Esophagus squamous epithelium (tissue), 5 donors: ENCODE data around the gene COL18A1. TPM values are rescaled to one million over a fixed set of nuclear protein-coding genes. Genes with fewer than 3 reads are reported as not detected.

Experiments used
- DNase-seq: peaks from one replicate; lab custom pipeline; 2025; lab: John Stamatoyannopoulos, UW
- H3K27ac ChIP-seq, 4 donors: fragments of 200-600 bp; sonication (generic); one replicate each; pipeline ENCODE4 v1.5.1; 2016 to 2019; ENCODE audit warnings: mild to moderate bottlenecking in 1 of 4
- H3K27me3 ChIP-seq, 4 donors: fragments of 200-600 bp; sonication (generic); 1 replicate in 3 of 4; 2 replicates in 1 of 4; pipeline versions ENCODE4 v1.5.1 to v1.6.0; 2017 to 2021; ENCODE audit warnings: antibody characterized with exemption in 1 of 4
- H3K36me3 ChIP-seq, 3 donors: fragments of 200-600 bp; sonication (generic); one replicate each; pipeline ENCODE4 v1.5.1; 2016 to 2019
- H3K4me1 ChIP-seq, 3 donors: fragments of 200-600 bp; sonication (generic); one replicate each; pipeline ENCODE4 v1.5.1; 2017 to 2019
- H3K4me3 ChIP-seq, 4 donors: fragments of 200-600 bp; sonication (generic); 1 replicate in 3 of 4; 2 replicates in 1 of 4; pipeline ENCODE4 v1.5.1; 2016 to 2019; ENCODE audit warnings: mild to moderate bottlenecking in 2 of 4, moderate library complexity in 1 of 4
- H3K9me3 ChIP-seq, 3 donors: fragments of 200-600 bp; sonication (generic); one replicate each; pipeline ENCODE4 v1.5.1; 2016 to 2019
- POLR2A ChIP-seq, 4 donors: fragments of 450-650 bp; IDR thresholded peaks; one replicate each; pipeline ENCODE4 v1.6.1; 2017; ENCODE audit warnings: antibody characterized with exemption in 4 of 4, mild to moderate bottlenecking in 4 of 4, moderate library complexity in 3 of 4
- WGBS, 2 donors: methylation state at CpG; one replicate each; pipeline ENCODE4 v1.1.5; 2018; 5-methylcytosine and 5-hydroxymethylcytosine counted together
- intact Hi-C: fragments of 100-400 bp; cut with DNase I; formaldehyde crosslinking; loops from one replicate; pipeline ENCODE4 v1.15.0; 2022
- total RNA-seq, 4 donors: library from RNA; depleted of rRNA; stranded (reverse); fragments of >200 nt; gene quantifications; one replicate each; pipeline ENCODE4 v1.1.0, GENCODE V29; 2016
- TF ChIP-seq, protein P1 (sequence below), 6 experiments: fragments of 450-650 bp in 4 of 6; fragments of 200-600 bp in 2 of 6; sonication (generic) in 2 of 6; IDR thresholded peaks; one replicate each; pipeline ENCODE4 v1.5.1; 2016 to 2019; ENCODE audit warnings: antibody characterized with exemption in 6 of 6, mild to moderate bottlenecking in 4 of 6, moderate library complexity in 4 of 6
- donor health status: DM: yes; HTN: yes; CAD: no.

Gene COL18A1
- total RNA-seq, 4 donors from 2014 or later: 38.9 to 69.0 (median 52.5) TPM

DNA sequence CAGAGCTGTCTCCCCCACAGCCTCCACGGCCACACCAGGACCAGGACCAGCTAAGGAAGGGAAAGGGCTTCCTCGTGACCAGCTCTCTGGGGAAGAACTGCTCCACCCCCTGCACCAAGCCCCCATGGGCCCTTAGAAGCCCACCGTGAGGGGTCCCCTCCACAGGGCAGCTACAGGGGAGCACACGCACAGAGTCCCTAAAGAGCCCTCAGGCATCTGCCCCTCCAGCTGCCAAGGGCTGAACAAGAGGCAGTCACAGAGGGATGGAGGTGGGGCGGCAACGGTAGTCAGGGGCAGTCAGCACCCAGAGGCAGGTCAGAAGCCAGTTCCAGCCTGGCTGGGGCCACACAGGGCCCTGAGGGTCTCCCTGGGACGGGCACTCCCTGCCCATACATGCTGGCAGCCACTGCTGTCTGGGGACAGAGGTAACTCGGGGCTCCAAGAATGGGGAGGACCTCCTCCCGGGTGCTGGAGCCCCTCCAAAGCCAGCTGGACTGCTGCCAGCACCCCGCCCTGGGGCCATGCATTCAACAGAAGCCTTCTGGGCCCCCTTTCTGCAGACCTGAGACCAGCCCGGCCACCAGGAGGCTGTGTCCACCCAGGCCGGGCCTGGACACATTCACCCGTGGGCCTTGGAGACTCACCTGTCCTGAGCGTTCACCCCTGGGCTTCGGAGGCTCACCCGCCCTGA lies 118.6 kb downstream of the COL18A1 start:
- peaks cover 0 to 23% (median 22%) of the 10 kb centered on the region in 3 donors for H3K9me3 ChIP-seq
- no peak overlapping the region for H3K27ac ChIP-seq
- H3K36me3 ChIP-seq: peaks cover 0 to 4% (median 0%) of the 10 kb centered on the region in 3 donors
- H3K4me1 ChIP-seq: no peaks in the 10 kb centered on the region
- DNase-seq: no peak
- no peak overlapping the region for H3K4me3 ChIP-seq
- 68 to 100% methylated on average over 3 of the region's 16 CpGs for WGBS, 2 donors
- intact Hi-C loops: no loop called here
- no peak for TF ChIP-seq POLR2A (IDR thresholded peaks at IDR 0.05)
- TF ChIP-seq, protein P1, sequence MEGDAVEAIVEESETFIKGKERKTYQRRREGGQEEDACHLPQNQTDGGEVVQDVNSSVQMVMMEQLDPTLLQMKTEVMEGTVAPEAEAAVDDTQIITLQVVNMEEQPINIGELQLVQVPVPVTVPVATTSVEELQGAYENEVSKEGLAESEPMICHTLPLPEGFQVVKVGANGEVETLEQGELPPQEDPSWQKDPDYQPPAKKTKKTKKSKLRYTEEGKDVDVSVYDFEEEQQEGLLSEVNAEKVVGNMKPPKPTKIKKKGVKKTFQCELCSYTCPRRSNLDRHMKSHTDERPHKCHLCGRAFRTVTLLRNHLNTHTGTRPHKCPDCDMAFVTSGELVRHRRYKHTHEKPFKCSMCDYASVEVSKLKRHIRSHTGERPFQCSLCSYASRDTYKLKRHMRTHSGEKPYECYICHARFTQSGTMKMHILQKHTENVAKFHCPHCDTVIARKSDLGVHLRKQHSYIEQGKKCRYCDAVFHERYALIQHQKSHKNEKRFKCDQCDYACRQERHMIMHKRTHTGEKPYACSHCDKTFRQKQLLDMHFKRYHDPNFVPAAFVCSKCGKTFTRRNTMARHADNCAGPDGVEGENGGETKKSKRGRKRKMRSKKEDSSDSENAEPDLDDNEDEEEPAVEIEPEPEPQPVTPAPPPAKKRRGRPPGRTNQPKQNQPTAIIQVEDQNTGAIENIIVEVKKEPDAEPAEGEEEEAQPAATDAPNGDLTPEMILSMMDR (IDR thresholded peaks at IDR 0.05): no peak
- no peaks in the 10 kb centered on the region for H3K27me3 ChIP-seq

DNA sequence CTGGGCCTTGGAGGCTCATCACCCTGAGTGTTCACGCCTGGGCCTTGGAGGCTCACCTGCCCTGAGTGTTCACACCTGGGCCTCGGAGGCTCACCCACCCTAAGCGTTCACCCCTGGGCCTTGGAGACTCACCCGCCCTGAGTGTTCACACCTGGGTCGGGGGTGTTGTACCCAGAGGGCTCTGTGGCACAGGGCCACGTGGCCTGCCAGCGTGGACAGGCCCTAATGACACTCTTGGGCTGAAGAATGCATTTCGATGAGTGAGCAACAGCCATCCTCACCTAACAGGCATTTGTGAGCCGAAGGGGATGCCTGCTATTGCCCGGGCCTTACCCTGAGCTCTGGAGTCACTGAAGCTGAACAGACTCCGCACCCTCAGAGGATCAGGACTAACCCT lies 119.8 kb downstream of the COL18A1 start:
- WGBS, 2 donors: 82 to 97% methylated on average over 4 to 7 of the region's 11 CpGs
- no peak overlapping the region for H3K27ac ChIP-seq
- peaks cover 0 to 7% (median 0%) of the 10 kb centered on the region in 3 donors for H3K36me3 ChIP-seq
- H3K4me3 ChIP-seq: no peak overlapping the region
- H3K9me3 ChIP-seq: peaks cover 0 to 14% (median 10%) of the 10 kb centered on the region in 3 donors
- intact Hi-C loops: no loop called here
- no peaks in the 10 kb centered on the region for H3K27me3 ChIP-seq
- no peak for TF ChIP-seq POLR2A (IDR thresholded peaks at IDR 0.05)
- TF ChIP-seq, protein P1 (IDR thresholded peaks at IDR 0.05): no peak
- no peak for DNase-seq
- no peaks in the 10 kb centered on the region for H3K4me1 ChIP-seq

DNA sequence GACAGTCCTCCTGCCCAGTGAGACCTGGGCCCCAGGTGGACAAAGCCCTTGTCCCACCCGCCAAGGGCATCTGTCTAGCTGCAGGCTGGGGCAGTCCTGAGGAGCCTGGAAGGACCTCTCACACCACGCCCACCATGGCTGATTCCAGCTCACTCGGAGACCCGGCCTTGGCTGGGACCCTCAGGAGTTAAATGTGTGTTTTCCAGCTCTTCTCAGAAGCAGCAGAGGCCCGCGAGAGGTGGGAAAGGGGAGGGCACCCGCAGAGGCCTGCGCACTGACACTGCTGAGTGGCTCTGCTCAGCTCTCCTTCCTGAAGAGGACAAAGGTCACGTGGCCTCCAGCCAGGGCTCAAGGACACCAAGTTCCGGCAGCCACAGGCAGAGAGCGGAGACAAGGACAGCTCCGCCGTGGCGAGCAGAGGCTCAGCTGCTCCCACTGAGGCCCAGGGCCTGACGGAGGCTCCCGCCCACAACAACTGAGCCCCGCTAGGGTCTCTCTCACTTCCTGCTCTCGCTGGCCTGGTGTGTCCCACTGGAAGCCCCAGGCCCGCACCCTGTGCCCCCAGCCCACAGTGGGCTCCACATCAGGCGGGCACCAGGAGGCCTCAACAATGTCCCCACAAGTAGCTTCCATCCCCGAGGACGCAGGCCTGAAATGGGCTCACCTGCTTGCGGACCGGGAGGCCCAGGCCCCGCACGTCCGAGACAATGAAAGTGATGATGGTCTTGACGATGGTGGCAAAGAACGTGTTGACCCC lies 120.4 kb downstream of the COL18A1 start:
- intact Hi-C loops: no loop called here
- Histone ChIP-seq H3K4me3 (no peak overlapping the region), H3K4me1 (no peaks in the 10 kb centered on the region), H3K27ac (no peak overlapping the region), H3K27me3 (no peaks in the 10 kb centered on the region), H3K36me3 (peaks cover 0 to 11% (median 0%) of the 10 kb centered on the region in 3 donors), H3K9me3 (peaks cover 0 to 14% (median 4%) of the 10 kb centered on the region in 3 donors)
- no peak for DNase-seq
- TF ChIP-seq, protein P1 (IDR thresholded peaks at IDR 0.05): no peak
- TF ChIP-seq POLR2A (IDR thresholded peaks at IDR 0.05): no peak
- WGBS, 2 donors: 84 to 87% methylated on average over 7 to 8 of the region's 29 CpGs

DNA sequence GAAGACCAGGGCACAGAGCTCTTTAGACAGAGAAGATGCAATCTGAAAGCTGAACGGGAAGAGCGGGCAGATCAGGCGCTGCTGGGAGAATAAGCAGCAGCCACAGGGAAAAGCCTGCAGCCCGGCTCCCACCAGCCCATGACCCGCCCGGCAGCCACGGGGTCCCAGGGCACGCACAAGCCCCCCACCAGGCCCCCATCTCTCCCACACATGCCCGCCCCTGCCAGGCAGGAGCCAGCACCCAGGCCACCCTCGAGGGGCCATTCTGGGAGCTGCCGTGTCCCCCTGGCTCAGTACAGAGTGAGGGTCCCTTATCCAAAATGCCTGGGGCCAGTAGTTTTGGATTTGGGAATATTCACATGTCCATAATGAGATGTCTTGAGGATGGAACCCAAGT lies 120.9 kb downstream of the COL18A1 start:
- DNase-seq: no peak

More for the DNA sequence above, 120.9 kb downstream of the COL18A1 start:
- TF ChIP-seq, protein P1 (IDR thresholded peaks at IDR 0.05): no peak
- TF ChIP-seq POLR2A (IDR thresholded peaks at IDR 0.05): no peak
- Histone ChIP-seq H3K36me3 (peaks cover 0 to 13% (median 0%) of the 10 kb centered on the region in 3 donors), H3K4me1 (no peaks in the 10 kb centered on the region), H3K9me3 (peaks cover 0 to 9% (median 0%) of the 10 kb centered on the region in 3 donors), H3K27me3 (no peaks in the 10 kb centered on the region), H3K27ac (no peak overlapping the region), H3K4me3 (no peak overlapping the region)
- intact Hi-C loops: no loop called here
- 89 to 100% methylated on average over 5 to 7 of the region's 11 CpGs for WGBS, 2 donors
